Bronchial epithelial cell (primary cell): Measurements from ENCODE around the gene SCRN2. TPM values are rescaled to one million over a fixed set of nuclear protein-coding genes. Genes with fewer than 3 reads are reported as not detected.

ENCODE experiments used
- DNase-seq: peaks from one replicate; pipeline ENCODE4 v3.0.0-alpha.2; 2010; ENCODE audit warnings: low read depth
- FAIRE-seq: peaks from 2 replicates; lab custom pipeline; 2011; peaks lifted over from hg19 to GRCh38; lab: Jason Lieb, UNC
- H3K27me3 ChIP-seq: 2 replicates; pipeline ENCODE4 v1.5.1; 2011; ENCODE audit warnings: low read length; ENCODE audit not compliant: control insufficient read depth, insufficient read depth
- H3K36me3 ChIP-seq: 2 replicates; pipeline ENCODE4 v1.5.1; 2011; ENCODE audit warnings: low read length; ENCODE audit not compliant: control insufficient read depth, insufficient read depth
- H3K4me3 ChIP-seq: 2 replicates; pipeline ENCODE4 v1.5.1; 2011; ENCODE audit warnings: mild to moderate bottlenecking, low read depth, low read length, control low read depth
- CTCF ChIP-seq: IDR thresholded peaks from 2 replicates; pipeline ENCODE4 v1.5.1; 2011; ENCODE audit warnings: mild to moderate bottlenecking, moderate library complexity, low read length, control low read depth, inconsistent platforms; ENCODE audit not compliant: insufficient read depth, severe bottlenecking
- total RNA-seq: library from RNA; depleted of rRNA; stranded (reverse); fragments of >200 nt; gene quantifications from 2 replicates; pipeline ENCODE4 v1.2.1, GENCODE V29; 2014

The SCRN2 gene
- total RNA-seq, 1 donor from 2014 or later, result 23.7 TPM

- FAIRE-seq, result no peak
- no peaks in the 10 kb centered on the region for H3K27me3 ChIP-seq
- DNase-seq, result no peak
- peaks cover 22% of the 10 kb centered on the region for H3K36me3 ChIP-seq
- no peak overlapping the region for H3K4me3 ChIP-seq
- TF ChIP-seq CTCF, result no peak
These were observed 20.9 kb downstream of the SCRN2 start for GRCh38 chr17:47820033-47820789.

- H3K27me3 ChIP-seq, result no peaks in the 10 kb centered on the region
- TF ChIP-seq CTCF, result no peak
- peaks cover 22% of the 10 kb centered on the region for H3K36me3 ChIP-seq
- no peak for FAIRE-seq
- H3K4me3 ChIP-seq, result no peak overlapping the region
- no peak for DNase-seq
These were observed 21.6 kb downstream of the SCRN2 start for GRCh38 chr17:47819475-47819874.

DNA sequence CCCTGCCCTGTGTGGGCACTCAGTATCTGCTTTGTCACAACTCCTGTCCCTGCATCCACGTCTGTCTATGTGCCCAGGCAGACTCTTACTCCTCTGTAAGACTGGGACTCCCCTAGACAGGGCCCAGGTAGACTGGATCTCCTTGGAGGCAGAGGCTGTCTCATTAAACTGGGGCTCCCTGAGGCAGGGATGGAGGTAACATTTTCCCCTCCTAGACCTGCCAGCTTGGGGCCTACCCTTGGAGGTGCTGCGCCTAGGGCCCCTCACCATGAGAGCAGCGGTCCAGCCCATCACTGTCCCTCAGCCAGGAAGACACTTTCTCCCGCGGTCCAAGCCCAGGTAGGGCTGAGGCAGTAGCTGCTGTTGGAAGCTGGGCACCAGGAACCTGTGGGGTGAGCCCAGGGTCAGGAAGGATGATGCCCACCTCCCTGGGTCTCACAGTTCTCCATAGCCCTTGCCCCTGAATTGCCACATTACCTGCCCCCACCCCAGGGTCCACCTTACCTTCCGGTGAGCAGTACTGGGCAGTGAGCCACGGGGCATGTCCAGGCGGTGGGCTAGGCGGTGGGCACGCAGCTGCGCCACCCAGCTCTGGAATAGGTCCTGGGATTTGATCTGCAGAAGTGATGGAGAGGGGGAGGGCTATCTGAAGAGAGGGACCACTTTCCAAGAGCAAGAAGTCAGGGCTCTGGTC, 22.9 kb downstream of the SCRN2 start:
- no peak for DNase-seq
- TF ChIP-seq CTCF, result no peak
- FAIRE-seq, result no peak
- H3K4me3 ChIP-seq, result no peak overlapping the region
- H3K27me3 ChIP-seq, result no peaks in the 10 kb centered on the region
- H3K36me3 ChIP-seq, result peaks cover 18% of the 10 kb centered on the region

DNA sequence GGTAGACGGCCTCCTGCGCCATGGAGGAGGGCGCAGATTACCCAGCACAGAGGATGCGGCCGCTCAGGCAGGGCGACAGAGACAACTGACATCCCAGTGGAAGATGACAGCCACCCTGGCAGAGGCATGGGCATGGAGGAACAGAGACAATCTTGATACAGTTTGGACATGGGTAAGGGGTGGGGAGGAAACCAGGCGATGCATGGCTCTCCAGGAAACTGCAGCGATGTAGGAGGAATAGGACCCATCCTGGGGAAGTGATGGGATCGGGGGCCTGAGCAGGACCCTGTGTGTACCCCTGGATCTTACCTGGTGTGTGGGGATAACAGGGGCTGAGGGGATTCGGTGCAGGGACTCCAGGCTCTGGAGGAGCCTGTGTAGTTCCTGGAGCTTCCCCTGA, 24.1 kb downstream of the SCRN2 start:
- DNase-seq (no peak), FAIRE-seq (no peak)
- H3K4me3 ChIP-seq, result no peak overlapping the region
- no peak for TF ChIP-seq CTCF
- H3K27me3 ChIP-seq, result no peaks in the 10 kb centered on the region
- H3K36me3 ChIP-seq, result peaks cover 18% of the 10 kb centered on the region

DNA sequence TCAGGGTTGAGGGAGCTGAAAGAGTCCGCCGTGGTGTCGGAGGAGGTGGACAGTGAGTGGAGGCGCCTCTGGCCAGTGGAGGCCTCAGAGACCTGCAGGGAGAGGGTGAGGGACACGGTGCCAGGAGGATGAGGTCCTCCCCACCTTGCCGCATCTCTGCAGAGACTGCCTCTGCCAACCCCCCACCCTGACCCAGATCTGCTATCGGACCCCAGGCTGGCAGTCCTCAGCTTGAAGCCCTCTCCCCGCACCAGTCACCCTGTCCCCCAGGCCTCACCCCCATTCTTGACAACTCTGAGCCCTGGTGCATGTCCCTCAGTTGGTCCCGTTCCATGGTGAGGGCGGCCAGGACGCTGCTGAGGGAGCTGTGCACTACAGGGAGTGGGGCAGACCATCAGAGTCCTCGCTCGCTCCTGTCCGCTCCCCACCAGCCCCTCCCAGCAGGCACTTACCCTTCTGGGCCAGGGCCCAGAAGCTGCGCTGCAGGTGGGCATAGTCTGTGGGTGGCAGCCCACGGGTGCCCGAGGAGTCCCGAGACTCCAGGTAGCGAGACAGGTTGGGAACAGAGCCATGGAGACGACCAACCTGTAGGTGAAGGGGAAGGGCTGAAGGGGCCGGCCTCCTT, 24.9 kb downstream of the SCRN2 start:
- FAIRE-seq, result no peak
- peaks cover 18% of the 10 kb centered on the region for H3K36me3 ChIP-seq
- no peak overlapping the region for H3K4me3 ChIP-seq
- H3K27me3 ChIP-seq, result no peaks in the 10 kb centered on the region
- TF ChIP-seq CTCF, result no peak
- no peak for DNase-seq
